PC-9 (cell line): ENCODE results near the gene TMEM191B. TPM values are rescaled to one million over a fixed set of nuclear protein-coding genes. Genes with fewer than 3 reads are reported as not detected.
"Not testable (repeated sequence)": the region's sequence is repeated elsewhere in the genome, so short reads cannot be mapped to it uniquely, and the experiment has no call there.

Experiments used
- BruUV-seq: library from RNA; stranded (reverse); fragments of 400-500 nt; replicated peaks from 2 replicates; lab custom pipeline; 2021; lab: Mats Ljungman, UMichigan
- CTCF ChIA-PET: fragments of 300-600 bp; sonication (Branson Sonifier 250); formaldehyde crosslinking; loops from one replicate; lab custom pipeline; 2022; ENCODE audit warnings: antibody characterized with exemption; lab: Charles Lee
- POLR2A ChIA-PET: fragments of 300-600 bp; sonication (Branson Sonifier 250); formaldehyde crosslinking; loops from one replicate; lab custom pipeline; 2022; ENCODE audit warnings: antibody characterized with exemption; ENCODE audit not compliant: unreplicated experiment; lab: Charles Lee
- DNase-seq, 2 experiments: peaks; one replicate each; pipeline versions ENCODE4 v3.0.0 to v3.0.0-alpha.2; 2015 to 2022; ENCODE audit warnings: mixed read lengths in 1 of 2
- H2AFZ ChIP-seq: fragments of 200-600 bp; sonication (generic); 2 replicates; pipeline ENCODE4 v1.8.1; 2017; ENCODE audit warnings: antibody characterized with exemption
- H3F3A ChIP-seq: fragments of 200-600 bp; sonication (generic); 2 replicates; pipeline ENCODE4 v1.8.1; 2017; ENCODE audit warnings: antibody characterized with exemption, mild to moderate bottlenecking, low read depth; ENCODE audit not compliant: insufficient read depth
- H3K27ac ChIP-seq: fragments of 200-600 bp; sonication (generic); 2 replicates; pipeline ENCODE4 v1.6.1; 2016; ENCODE audit warnings: mixed run types
- H3K27me3 ChIP-seq: fragments of 200-600 bp; sonication (generic); 2 replicates; pipeline ENCODE4 v1.6.1; 2016; ENCODE audit warnings: low read depth, mixed run types; ENCODE audit not compliant: insufficient read depth
- H3K36me3 ChIP-seq: fragments of 200-600 bp; sonication (generic); 2 replicates; pipeline ENCODE4 v1.6.1; 2016; ENCODE audit warnings: low read depth, mixed run types
- H3K4me1 ChIP-seq: fragments of 200-600 bp; sonication (generic); replicated peaks from 2 replicates; pipeline ENCODE4 v1.6.1; 2016; ENCODE audit warnings: mixed run types; ENCODE audit not compliant: insufficient read depth
- H3K4me2 ChIP-seq: fragments of 200-600 bp; sonication (generic); 2 replicates; pipeline ENCODE4 v1.6.1; 2017; ENCODE audit warnings: mixed run types
- H3K4me3 ChIP-seq: fragments of 200-600 bp; sonication (generic); 2 replicates; pipeline ENCODE4 v1.6.1; 2016; ENCODE audit warnings: mixed run types
- H3K79me2 ChIP-seq: fragments of 200-600 bp; sonication (generic); 2 replicates; pipeline ENCODE4 v1.6.1; 2017; ENCODE audit warnings: low read depth, mixed run types
- H3K9me2 ChIP-seq: fragments of 200-600 bp; sonication (generic); 2 replicates; pipeline ENCODE4 v1.8.1; 2017; ENCODE audit warnings: mild to moderate bottlenecking; ENCODE audit not compliant: insufficient read depth
- H3K9me3 ChIP-seq: fragments of 200-600 bp; sonication (generic); 2 replicates; pipeline ENCODE4 v1.8.1; 2016; ENCODE audit warnings: low read depth; ENCODE audit not compliant: insufficient read depth
- H4K20me1 ChIP-seq: fragments of 200-600 bp; sonication (generic); 2 replicates; pipeline ENCODE4 v1.8.1; 2017; ENCODE audit not compliant: insufficient read depth
- intact Hi-C: fragments of 100-400 bp; cut with micrococcal nuclease; formaldehyde crosslinking; loops from one replicate; pipeline ENCODE4 v1.10.0; 2022; ENCODE audit not compliant: unreplicated experiment
- total RNA-seq: library from RNA; stranded (reverse); gene quantifications from 2 replicates; pipeline ENCODE4 v1.2.3, GENCODE V29; 2021

Gene TMEM191B
- total RNA-seq, 1 experiment from 2014 or later, result 1.4 TPM

- H3K4me2 ChIP-seq, H3K79me2 ChIP-seq, CTCF ChIA-PET, H3K36me3 ChIP-seq, H3K4me1 ChIP-seq, H3K9me2 ChIP-seq, H3F3A ChIP-seq, POLR2A ChIA-PET, H3K9me3 ChIP-seq, H3K27me3 ChIP-seq, H2AFZ ChIP-seq, DNase-seq, BruUV-seq, H3K27ac ChIP-seq, intact Hi-C loops, H3K4me3 ChIP-seq, H4K20me1 ChIP-seq: not testable (repeated sequence)
Measured at GRCh38 chr22:18544615-18545014, 17.0 kb downstream of the TMEM191B start.

GRCh38 chr22:18549458-18550179 is 22.0 kb downstream of the TMEM191B start:
- H3K9me3 ChIP-seq, H3K79me2 ChIP-seq, H4K20me1 ChIP-seq, H3K27me3 ChIP-seq, H3K4me1 ChIP-seq, H3K27ac ChIP-seq, H3K9me2 ChIP-seq, POLR2A ChIA-PET, H2AFZ ChIP-seq, BruUV-seq, intact Hi-C loops, H3F3A ChIP-seq, H3K36me3 ChIP-seq, DNase-seq, H3K4me2 ChIP-seq, H3K4me3 ChIP-seq, CTCF ChIA-PET: not testable (repeated sequence)

DNA sequence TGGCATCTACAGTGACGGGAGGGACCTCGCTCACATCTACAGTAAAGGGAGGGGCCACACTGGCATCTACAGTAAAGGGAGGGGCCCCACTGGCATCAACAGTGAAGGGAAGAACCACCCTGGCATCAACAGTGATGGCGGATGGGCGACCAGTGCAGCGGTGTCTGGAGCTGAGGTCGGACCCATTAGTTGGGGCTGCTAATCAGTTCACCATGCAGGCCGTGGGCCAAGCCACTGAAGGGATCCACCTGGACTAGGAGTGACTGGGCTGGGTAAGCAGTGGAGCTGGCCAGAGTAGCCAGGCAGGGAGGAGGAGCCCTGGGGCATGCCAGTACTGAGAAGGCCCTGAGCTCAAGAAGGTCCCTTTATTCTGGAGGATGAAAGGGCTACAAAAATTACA is 23.4 kb downstream of the TMEM191B start:
- BruUV-seq, result not testable (repeated sequence)

GRCh38 chr22:18552839-18553597 is 25.4 kb downstream of the TMEM191B start:
- H2AFZ ChIP-seq, H3K27ac ChIP-seq, H3K36me3 ChIP-seq, H3K79me2 ChIP-seq, H3K4me3 ChIP-seq, H3K9me3 ChIP-seq, H3K27me3 ChIP-seq, H4K20me1 ChIP-seq, intact Hi-C loops, BruUV-seq, H3K4me2 ChIP-seq, DNase-seq, POLR2A ChIA-PET, H3K9me2 ChIP-seq, H3F3A ChIP-seq, H3K4me1 ChIP-seq, CTCF ChIA-PET: not testable (repeated sequence)

More for the DNA sequence above, 23.4 kb downstream of the TMEM191B start:
- H3K4me2 ChIP-seq, H3K79me2 ChIP-seq, POLR2A ChIA-PET, H3K4me1 ChIP-seq, intact Hi-C loops, CTCF ChIA-PET, DNase-seq, H3K36me3 ChIP-seq, H3K9me2 ChIP-seq, H4K20me1 ChIP-seq, H3F3A ChIP-seq, H3K27ac ChIP-seq, H3K27me3 ChIP-seq, H2AFZ ChIP-seq, H3K4me3 ChIP-seq, H3K9me3 ChIP-seq: not testable (repeated sequence)

GRCh38 chr22:18554280-18555256 is 27.0 kb downstream of the TMEM191B start:
- BruUV-seq, DNase-seq, POLR2A ChIA-PET, H2AFZ ChIP-seq, H3K4me1 ChIP-seq, H3K4me2 ChIP-seq, H3K27me3 ChIP-seq, H4K20me1 ChIP-seq, intact Hi-C loops, H3K27ac ChIP-seq, H3K9me3 ChIP-seq, H3K9me2 ChIP-seq, H3K4me3 ChIP-seq, H3F3A ChIP-seq, H3K36me3 ChIP-seq, CTCF ChIA-PET, H3K79me2 ChIP-seq: not testable (repeated sequence)

- CTCF ChIA-PET, result not testable (repeated sequence)
Measured at GRCh38 chr22:18558516-18558915, 30.9 kb downstream of the TMEM191B start.

More at GRCh38 chr22:18558516-18558915, 30.9 kb downstream of the TMEM191B start:
- H4K20me1 ChIP-seq, DNase-seq, H3K79me2 ChIP-seq, H3K27me3 ChIP-seq, H3K27ac ChIP-seq, H3K9me2 ChIP-seq, H3K9me3 ChIP-seq, H3K4me1 ChIP-seq, H3F3A ChIP-seq, H3K4me2 ChIP-seq, H2AFZ ChIP-seq, H3K4me3 ChIP-seq, intact Hi-C loops, H3K36me3 ChIP-seq, POLR2A ChIA-PET, BruUV-seq: not testable (repeated sequence)
